ENCODE measurements around the gene BACH1.

Gene BACH1

DNA sequence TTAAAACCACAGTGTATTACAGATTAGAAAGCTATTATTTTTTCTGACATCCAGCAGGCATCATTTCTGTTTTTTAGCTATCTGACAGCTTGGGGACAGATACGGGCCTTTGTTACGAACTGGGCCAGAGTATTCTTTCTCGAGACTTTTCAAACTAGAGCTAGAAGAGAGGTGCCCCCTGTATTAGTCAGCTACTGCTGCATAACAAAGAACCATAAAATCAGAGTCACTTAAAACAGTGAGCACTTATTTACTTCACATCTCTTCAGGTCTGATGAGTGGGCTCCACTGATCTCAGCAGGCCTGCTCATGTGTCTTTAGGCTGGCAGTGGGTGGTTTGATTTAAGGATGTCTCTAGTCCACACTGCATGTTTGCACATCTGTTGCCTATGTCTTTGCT, 67.8 kb downstream of the BACH1 start:
- ATAC-seq (no peak), DNase-seq (no peak)
- H3K27ac Mint-ChIP-seq: no peak overlapping the region
- H3K27me3 Mint-ChIP-seq: no peaks in the 10 kb centered on the region
- peaks cover 3% of the 10 kb centered on the region for H3K4me1 Mint-ChIP-seq
- no peak overlapping the region for H3K4me3 Mint-ChIP-seq
- no peaks in the 10 kb centered on the region for H3K9me3 Mint-ChIP-seq

DNA sequence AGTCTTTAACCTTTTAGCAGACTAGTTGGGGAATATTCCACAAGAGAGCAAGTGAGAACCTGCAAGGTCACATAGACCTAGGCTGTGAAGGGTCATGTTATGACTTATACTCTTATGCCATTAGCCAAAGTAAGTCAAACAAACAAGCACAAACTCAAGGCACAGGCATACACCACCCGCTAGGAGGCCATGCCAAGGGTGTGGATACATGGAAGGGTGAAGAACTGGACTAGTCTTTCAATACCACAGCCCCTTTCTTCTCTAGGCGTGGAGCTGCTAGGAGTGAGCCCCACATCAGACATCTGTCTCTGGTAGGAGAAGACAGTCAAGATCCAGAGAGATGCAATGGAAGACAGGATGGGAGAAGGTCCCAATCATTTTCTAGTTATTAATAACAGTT, 68.6 kb downstream of the BACH1 start:
- Mint-ChIP-seq H3K27me3 (no peaks in the 10 kb centered on the region), H3K4me1 (peaks cover 11% of the 10 kb centered on the region), H3K4me3 (no peak overlapping the region), H3K27ac (no peak overlapping the region), H3K9me3 (no peaks in the 10 kb centered on the region)
- ATAC-seq (no peak), DNase-seq (no peak)

DNA sequence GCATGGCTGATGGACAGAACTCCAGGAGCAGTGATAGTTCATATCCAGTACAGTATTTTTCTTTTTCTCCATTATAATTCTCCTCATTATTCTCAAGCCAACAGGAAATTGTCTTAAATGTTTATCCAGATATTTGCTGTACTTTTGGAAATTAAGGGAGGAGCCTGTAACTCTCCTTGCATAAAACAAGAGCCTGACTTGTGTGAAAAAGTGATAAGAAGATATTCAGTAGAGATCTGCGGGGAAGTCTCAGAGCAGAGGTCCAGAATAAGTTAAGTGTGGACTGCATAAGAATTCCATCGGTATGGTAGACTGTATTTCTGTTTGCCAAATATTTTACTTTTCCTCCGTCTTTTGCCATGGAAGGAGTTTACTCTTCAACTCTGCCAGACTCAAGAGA, 70.2 kb downstream of the BACH1 start:
- Mint-ChIP-seq H3K27me3 (no peaks in the 10 kb centered on the region), H3K9me3 (peaks cover 4 to 6% of the 10 kb centered on the region in 2 donors), H3K4me3 (no peak overlapping the region), H3K4me1 (peaks cover 15% of the 10 kb centered on the region), H3K27ac (no peak overlapping the region)
- ATAC-seq (no peak), DNase-seq (no peak)

DNA sequence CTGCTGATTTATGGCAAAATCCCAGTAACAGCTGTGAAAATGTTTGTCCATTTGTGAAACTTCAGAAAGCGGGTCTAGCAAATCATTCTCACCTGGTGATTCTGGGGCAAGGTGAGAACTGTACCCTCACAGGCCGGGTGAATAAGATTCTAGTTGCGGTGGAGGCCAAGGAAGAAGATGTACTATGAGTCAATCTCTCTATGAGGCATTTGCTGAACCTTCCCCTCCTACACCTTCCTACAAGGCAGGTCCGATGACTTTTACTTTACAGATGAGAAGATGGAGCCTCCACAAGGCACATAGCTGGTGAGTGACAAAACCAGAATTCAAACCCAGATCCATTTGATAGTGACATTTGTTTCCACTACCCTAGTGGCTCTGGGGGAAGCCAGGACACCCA, 72.7 kb downstream of the BACH1 start:
- Mint-ChIP-seq H3K4me3 (no peak overlapping the region), H3K27ac (no peak overlapping the region), H3K9me3 (peaks cover 5 to 7% of the 10 kb centered on the region in 2 donors), H3K27me3 (no peaks in the 10 kb centered on the region), H3K4me1 (peaks cover 18% of the 10 kb centered on the region)
- ATAC-seq (peak; percentile 77), DNase-seq (no peak)

DNA sequence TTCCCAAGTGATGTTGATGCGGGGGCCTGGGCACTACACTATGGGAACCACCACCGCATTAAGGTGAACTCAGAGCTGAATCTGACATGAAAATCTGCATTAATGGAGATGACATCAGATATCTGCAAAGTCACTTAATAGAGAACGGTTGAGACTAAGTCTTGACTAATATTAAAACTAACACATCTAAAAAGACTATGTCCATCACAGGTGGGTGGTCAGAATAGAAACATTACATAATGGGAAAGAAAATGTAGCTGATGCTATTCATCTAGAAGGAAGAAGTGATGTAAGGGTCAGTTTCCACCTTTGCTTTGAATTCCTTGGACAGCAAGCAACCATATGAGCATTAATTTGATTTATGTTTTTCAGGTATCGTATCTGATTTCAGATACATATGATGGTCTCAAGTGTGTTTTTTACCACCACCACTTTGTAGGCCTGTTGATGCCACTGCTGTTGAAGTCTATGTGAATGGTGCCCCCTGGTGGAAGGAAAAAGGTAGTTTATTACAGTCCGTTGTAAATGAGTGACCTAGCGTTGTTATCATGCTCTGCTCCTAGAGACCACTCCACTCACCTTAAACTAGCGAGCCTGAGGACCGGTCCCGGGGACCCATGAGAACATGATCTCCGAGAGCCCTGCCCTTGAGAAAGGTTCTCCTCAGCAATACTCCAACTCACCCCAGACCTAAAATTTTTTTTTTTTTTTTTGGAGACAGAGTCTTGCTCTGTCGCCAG, 73.5 kb downstream of the BACH1 start:
- Mint-ChIP-seq H3K27ac (no peak overlapping the region), H3K4me3 (no peak overlapping the region), H3K4me1 (peaks cover 25% of the 10 kb centered on the region), H3K27me3 (no peaks in the 10 kb centered on the region), H3K9me3 (peaks cover 5 to 7% of the 10 kb centered on the region in 2 donors)
- DNase-seq (peak; percentile 55 to 63), ATAC-seq (peak; percentile 84)

DNA sequence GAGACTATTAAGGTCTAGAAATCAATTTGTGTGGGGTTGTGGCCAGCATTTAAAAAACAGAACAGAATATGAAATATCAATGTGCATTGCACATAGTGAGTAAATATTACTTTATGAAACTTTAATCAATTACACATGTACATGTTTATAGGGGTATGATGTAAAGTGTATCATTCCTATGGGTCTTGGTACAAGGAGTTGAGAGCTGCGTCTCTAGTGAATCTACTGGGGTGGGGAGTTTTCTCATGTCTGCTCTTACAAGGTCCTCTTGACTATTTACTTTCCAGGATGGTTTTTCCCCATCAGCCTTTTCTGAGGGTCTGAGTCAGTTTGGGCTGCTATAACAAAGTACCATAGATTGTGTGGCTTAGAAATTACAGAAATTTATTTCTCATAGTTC, 75.8 kb downstream of the BACH1 start:
- ATAC-seq (no peak), DNase-seq (no peak)
- Mint-ChIP-seq H3K4me3 (no peak overlapping the region), H3K27ac (no peak overlapping the region), H3K27me3 (no peaks in the 10 kb centered on the region), H3K4me1 (peaks cover 25% of the 10 kb centered on the region), H3K9me3 (peaks cover 5 to 7% of the 10 kb centered on the region in 2 donors)

DNA sequence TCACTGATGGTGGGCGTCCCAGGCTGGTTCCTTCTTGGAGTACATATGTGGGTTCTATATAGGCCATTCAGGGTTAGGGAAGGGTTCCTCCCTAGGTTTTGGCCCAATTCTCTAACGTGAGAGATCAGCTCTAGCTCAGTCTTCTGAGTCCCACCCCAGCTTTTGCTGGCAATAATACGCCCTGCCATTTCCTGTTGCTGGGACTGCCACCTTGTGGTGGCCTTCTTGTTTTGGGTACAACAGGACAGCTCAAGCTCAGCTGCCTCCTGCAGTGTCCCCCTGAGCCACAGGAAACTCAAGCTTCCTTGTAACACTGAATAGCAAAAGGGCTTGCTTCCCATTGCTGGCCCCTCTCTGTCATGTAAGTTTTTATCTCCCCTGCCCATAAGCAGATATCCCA, 77.8 kb downstream of the BACH1 start:
- DNase-seq (peak; percentile 34 to 52), ATAC-seq (peak; percentile 87)
- Mint-ChIP-seq H3K27me3 (no peaks in the 10 kb centered on the region), H3K27ac (peak overlapping the region in 1 of 2 donors; percentile 65), H3K4me1 (peaks cover 22% of the 10 kb centered on the region), H3K4me3 (no peak overlapping the region), H3K9me3 (peaks cover 5 to 7% of the 10 kb centered on the region in 2 donors)

DNA sequence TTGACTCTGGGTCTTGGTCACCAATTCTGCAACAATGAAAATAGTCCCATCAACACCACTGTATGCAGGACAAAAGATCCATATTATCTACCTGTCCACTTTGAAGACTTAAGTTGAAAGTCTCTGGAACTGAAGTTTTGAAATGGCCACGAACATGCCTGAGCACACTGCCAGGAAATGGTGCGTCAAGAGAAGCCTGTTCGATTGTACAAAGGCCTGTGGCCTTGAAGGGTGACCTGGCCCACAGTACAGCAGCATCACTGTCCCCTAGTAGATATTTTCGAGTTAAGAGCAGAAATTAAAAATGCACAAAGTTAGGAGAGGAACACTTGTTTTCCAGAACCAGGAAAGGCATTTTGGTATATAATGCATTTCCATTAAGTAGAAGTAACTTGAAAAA, 78.5 kb downstream of the BACH1 start:
- ATAC-seq: no peak
- H3K27me3 Mint-ChIP-seq: no peaks in the 10 kb centered on the region
- H3K27ac Mint-ChIP-seq: no peak overlapping the region
- H3K4me3 Mint-ChIP-seq: no peak overlapping the region
- peaks cover 15% of the 10 kb centered on the region for H3K4me1 Mint-ChIP-seq
- H3K9me3 Mint-ChIP-seq: peaks cover 5 to 7% of the 10 kb centered on the region in 2 donors
- no peak for DNase-seq

DNA sequence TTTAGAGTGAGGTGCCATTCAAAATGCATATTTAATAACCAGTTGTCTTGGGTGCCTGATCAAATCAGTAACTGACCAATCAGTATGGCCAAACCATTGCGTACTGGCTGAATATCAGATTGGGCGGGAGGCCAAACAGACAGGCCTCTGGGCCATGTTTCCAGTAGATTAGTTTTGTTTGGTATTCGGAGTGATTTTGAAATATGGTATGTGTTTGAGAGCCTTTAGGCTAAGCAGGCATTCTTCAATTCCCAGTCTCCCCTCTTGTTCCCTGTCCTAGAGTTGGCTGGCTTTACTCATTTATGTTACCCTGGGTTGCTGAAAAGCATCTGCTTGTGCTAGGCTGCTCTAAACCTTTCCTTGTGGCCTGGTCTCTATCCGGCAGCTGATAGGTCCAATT, 80.1 kb downstream of the BACH1 start:
- ATAC-seq: no peak
- Mint-ChIP-seq H3K4me3 (no peak overlapping the region), H3K27ac (no peak overlapping the region), H3K9me3 (peaks cover 1 to 2% of the 10 kb centered on the region in 2 donors), H3K4me1 (peaks cover 11% of the 10 kb centered on the region), H3K27me3 (no peaks in the 10 kb centered on the region)
- no peak for DNase-seq

DNA sequence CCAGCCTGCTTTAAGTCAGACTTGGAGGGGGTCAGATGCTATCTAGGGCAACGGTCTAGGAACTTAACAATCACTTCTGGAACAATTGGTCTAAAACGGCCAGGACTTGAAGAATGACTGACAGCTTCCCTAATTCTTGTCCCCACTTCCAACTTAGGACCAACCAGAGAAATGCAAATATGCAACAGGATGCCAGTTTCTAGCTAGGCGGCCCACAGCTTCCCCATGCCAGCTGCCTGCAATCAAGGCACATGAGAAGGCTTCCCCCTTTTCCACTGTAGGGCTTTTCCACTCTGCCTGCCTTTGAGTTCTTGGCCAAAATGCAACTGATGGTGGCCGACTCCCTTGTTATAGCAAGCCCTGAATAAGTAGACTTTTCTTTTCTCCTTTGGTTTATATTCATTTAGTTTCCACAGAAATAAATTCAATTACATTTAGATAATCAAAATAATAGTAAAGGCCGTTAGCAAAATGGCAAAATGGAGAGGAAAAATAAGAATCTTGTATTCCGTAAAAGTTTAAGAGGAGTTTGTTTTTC, 80.9 kb downstream of the BACH1 start:
- ATAC-seq: no peak
- no peak for DNase-seq
- H3K4me1 Mint-ChIP-seq: peaks cover 11% of the 10 kb centered on the region
- no peaks in the 10 kb centered on the region for H3K9me3 Mint-ChIP-seq
- H3K27ac Mint-ChIP-seq: no peak overlapping the region
- no peak overlapping the region for H3K4me3 Mint-ChIP-seq
- H3K27me3 Mint-ChIP-seq: no peaks in the 10 kb centered on the region

DNA sequence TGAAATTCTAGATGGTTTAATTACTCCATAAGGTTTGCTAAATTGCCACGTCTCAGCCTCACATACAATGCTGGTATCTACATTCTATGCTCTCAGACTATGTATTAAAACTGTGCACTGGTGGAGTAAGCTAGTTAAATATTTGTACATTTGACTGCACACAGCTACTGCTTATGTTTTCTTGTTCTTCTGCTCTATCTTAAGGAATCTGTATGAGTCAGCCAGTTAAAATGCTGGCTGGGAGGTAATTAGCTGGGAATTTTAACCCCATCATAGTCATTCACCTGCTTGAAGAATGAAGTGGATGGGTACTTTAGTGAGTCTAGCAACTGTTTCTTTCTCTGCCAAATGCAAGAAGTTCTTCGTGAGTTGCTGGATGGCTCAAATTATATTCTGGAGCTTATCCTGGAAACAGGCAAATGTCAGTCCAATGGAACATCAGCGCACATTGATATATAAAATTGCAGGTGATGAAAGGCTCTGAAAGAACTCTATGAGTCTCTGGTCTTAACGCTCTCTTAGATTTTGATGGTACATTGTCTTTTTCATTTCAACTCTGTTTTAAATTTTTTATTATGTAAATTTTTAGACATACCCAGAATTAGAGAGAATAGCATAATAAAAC, 83.4 kb downstream of the BACH1 start:
- Mint-ChIP-seq H3K4me3 (no peak overlapping the region), H3K27ac (no peak overlapping the region), H3K27me3 (no peaks in the 10 kb centered on the region), H3K9me3 (no peaks in the 10 kb centered on the region), H3K4me1 (peaks cover under 1% of the 10 kb centered on the region)
- DNase-seq (no peak), ATAC-seq (no peak)

DNA sequence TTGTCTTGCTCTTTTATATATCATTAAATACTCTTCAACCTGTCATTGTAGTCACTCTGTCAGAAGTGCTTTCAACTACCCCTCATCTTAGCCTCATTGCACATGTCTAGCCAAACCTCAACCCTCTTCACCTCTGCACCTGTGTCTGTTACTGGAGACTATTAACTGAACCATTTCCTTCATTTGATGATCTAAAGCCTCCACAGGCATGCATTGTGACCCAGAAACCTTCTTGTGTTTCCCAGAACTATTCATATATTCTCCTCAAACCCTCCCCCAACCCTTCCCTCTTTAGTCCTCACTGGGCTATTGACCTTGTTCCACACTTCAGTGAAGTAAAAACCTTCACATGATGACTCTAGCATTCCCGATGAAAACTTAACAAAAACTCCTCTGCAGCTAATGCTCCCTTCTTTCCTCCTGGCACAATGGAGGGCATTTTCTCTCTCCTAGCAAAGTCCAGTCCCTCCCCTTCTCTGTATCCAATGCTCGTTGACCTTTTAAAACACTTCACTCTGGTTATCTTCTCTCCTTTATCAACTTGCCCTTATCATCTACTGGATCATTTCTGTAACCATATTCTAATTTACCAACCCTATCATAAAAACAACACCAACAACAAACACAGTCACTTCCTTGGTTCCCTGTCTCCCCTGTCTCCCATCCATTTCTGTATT, 86.1 kb downstream of the BACH1 start:
- Mint-ChIP-seq H3K27ac (no peak overlapping the region), H3K9me3 (no peaks in the 10 kb centered on the region), H3K27me3 (no peaks in the 10 kb centered on the region), H3K4me1 (no peaks in the 10 kb centered on the region), H3K4me3 (no peak overlapping the region)
- no peak for DNase-seq
- ATAC-seq: no peak

DNA sequence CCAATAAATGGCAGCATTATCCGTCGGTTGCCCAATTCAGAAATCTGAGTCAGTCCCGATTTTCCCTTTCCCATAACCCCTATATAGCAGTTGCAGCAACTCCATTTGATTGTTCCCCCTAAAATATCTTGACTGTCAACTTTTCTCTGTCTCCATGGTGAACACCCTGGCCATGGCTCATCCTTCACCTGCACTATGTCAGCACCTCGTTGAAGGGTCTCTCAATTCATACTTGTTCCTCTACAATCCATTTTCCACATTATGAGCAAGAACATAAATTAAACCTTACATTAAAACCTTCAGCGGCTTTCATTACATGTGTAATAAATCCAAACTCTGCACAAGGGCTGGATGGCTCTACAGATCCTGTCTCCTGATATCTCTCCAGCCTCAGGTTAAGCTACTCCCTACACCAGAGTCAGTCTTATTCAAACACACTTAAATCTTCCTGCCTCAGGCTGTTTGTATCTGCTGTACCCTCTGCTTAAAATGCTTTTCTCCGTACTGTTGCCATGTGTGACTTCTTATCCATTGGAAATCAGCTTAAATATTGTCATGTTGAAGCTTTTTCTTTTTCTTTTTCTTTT, 87.3 kb downstream of the BACH1 start:
- no peaks in the 10 kb centered on the region for H3K4me1 Mint-ChIP-seq
- DNase-seq (no peak), ATAC-seq (no peak)
- no peak overlapping the region for H3K27ac Mint-ChIP-seq
- no peaks in the 10 kb centered on the region for H3K27me3 Mint-ChIP-seq
- H3K4me3 Mint-ChIP-seq: no peak overlapping the region
- H3K9me3 Mint-ChIP-seq: no peaks in the 10 kb centered on the region

DNA sequence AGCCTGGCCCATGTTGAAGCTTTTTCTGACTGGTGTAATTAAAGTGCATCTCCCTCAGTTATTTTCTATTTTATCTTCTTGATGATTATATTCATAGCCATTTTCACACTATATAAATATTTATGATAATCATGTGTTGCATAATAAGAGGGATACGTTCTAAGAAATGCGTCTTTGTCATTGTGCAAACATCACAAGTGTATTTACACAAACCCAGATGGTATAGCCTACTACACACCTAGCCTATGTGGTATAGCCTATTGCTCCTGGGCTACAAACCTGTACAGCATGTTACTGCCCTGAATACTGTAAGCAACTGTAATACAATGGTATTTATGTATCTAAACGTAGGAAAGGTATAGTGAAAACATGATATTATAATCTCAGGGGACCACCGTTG, 88.1 kb downstream of the BACH1 start:
- Mint-ChIP-seq H3K4me1 (no peaks in the 10 kb centered on the region), H3K4me3 (no peak overlapping the region), H3K9me3 (no peaks in the 10 kb centered on the region), H3K27ac (no peak overlapping the region), H3K27me3 (no peaks in the 10 kb centered on the region)
- ATAC-seq (no peak), DNase-seq (no peak)

DNA sequence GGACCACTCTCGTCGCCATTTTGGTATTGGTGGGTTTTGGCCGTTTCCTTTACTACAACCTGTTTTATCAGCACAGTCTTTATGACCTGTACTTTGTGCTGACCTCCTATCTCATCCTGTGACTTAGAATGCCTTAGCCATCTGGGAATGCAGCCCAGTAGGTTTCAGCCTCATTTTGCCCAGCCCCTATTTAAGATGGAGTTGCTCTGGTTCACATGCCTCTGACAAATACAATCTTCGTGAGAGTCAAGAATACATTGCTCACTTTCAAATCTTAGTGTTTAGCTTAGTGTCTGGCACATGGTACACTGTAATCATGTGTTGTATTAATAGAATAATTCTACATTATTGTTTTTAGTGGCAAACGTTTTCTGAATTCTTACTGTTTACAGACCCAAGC, 88.9 kb downstream of the BACH1 start:
- DNase-seq: no peak
- H3K4me3 Mint-ChIP-seq: no peak overlapping the region
- ATAC-seq: no peak
- no peaks in the 10 kb centered on the region for H3K9me3 Mint-ChIP-seq
- no peaks in the 10 kb centered on the region for H3K4me1 Mint-ChIP-seq
- H3K27ac Mint-ChIP-seq: no peak overlapping the region
- no peaks in the 10 kb centered on the region for H3K27me3 Mint-ChIP-seq

DNA sequence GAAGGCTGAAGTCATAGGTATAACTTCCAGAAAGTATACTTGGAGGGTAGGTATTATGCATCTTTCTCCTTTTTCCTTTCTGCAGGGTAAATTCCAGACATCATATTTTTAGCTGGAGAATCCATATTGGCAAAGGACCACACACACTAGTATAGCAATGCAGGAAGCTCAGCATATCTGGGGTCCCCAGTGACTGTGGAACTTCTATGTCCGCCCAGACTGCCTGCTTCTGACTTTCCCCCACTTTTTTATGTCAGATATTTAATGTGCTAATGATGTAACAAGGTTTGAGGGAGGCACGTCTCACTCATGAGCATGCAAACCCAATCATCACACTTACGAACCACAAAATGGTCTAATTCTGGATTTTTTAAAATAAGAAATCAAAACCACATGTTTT, 90.4 kb downstream of the BACH1 start:
- no peak for ATAC-seq
- no peak for DNase-seq
- no peaks in the 10 kb centered on the region for H3K27me3 Mint-ChIP-seq
- H3K4me1 Mint-ChIP-seq: no peaks in the 10 kb centered on the region
- H3K4me3 Mint-ChIP-seq: no peak overlapping the region
- no peak overlapping the region for H3K27ac Mint-ChIP-seq
- H3K9me3 Mint-ChIP-seq: peaks cover 0 to 5% of the 10 kb centered on the region in 2 donors
